Activated T-helper 1 cell treated with Interleukin-2 at 50 U/mL for 16 hours (primary cell): ENCODE data around the gene FER1L5.
"Not testable (repeated sequence)": the region's sequence is repeated elsewhere in the genome, so short reads cannot be mapped to it uniquely, and the experiment has no call there.

Experiments
- DNase-seq: peaks from one replicate; pipeline ENCODE4 v3.0.0-alpha.2; 2020; ENCODE audit warnings: low read depth

FER1L5 gene

DNA sequence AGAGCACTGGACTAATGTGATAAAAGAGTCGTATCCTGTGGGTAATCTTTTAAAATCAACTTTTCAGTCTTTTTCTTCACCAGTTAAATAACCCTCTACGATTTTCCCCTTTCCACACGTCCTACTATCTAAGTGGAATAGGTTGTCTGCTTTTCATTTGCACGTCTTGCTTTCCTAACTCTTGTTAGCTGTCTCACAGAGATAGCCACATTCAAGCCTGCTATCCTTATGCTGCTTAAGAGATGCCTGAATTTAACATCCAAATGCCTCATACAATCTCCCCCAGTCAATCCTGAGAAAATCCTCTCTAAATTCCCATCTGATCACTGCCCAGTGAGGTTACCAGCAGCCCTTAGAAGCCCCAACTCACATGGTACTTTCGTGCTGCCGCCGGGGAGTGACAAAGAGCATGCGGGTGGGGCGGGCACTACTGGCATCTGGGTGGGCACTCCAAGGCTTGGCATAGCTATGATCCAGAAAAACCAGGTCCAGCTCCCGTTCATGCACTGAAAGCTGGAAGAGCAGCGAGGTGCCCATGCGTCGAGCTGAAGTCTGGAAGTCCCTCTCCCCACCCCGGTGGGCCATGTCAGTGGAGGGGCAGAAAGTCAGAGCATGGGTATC is 5.9 kb upstream of the FER1L5 start:
- no peak for DNase-seq

- peak; percentile 66 for DNase-seq
Measured at GRCh38 chr2:96637385-96638143, 5.0 kb upstream of the FER1L5 start.

GRCh38 chr2:96638144-96639121 is 4.1 kb upstream of the FER1L5 start, which contains the start of gene KANSL3:
Gene KANSL3, minus strand, starts transcription at chr2:96638312. Its CDS starts 1,177 bp downstream, at chr2:96637135.
- DNase-seq: peak; percentile 82

GRCh38 chr2:96647681-96648080 is 5.1 kb downstream of the FER1L5 start:
- no peak for DNase-seq

DNA sequence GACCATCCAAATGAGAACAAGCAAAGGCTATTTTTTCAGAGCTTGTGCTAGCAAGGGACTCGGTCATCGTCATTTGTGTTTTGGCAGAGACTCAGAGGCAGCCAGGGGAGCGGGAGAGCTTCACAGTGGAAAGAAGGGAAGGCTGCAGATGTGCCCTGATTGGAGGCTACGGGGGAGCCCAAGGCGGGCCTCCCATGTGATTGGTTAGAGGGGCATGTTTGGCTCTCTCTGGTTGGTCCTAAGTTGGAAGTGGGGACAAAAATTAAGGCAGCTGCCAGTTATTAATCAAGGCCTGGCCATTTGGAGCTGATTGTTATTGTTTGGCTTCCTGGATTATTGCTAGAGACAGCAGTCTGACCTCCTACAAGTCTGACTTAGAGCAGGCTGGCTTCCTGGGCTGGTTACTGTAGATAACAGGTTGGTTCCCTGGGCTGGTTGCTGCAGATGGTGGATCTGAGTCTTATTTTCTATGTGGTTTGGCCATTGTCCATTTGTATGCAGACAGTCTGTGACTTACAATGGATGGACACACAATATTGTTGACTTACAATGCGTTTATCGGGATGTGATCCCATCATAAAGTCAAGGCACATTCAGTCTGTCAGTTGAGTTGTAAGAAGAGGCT is 5.9 kb downstream of the FER1L5 start:
- DNase-seq: no peak

GRCh38 chr2:96649342-96649741 is 6.8 kb downstream of the FER1L5 start:
- DNase-seq: no peak

GRCh38 chr2:96651793-96652192 is 9.2 kb downstream of the FER1L5 start:
- DNase-seq: no peak

DNA sequence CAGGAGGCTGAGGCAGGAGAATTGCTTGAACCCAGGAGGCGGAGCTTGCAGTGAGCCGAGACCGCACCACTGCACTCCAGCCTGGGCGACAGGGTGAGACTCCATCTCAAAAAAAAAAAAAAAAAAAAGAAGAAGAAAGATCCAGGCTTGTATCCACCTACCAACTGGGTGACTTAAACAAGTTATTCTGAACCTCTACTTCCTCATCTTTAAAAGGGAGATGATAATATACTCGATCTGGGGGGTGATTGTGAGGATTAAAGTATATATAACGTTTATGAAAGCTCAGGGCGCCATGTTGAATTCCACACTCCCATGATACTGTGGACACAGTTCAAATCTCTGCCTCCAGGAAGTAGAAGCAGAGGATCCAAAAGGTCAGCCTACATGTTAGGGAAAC is 12.2 kb downstream of the FER1L5 start:
- DNase-seq: not testable (repeated sequence)

DNA sequence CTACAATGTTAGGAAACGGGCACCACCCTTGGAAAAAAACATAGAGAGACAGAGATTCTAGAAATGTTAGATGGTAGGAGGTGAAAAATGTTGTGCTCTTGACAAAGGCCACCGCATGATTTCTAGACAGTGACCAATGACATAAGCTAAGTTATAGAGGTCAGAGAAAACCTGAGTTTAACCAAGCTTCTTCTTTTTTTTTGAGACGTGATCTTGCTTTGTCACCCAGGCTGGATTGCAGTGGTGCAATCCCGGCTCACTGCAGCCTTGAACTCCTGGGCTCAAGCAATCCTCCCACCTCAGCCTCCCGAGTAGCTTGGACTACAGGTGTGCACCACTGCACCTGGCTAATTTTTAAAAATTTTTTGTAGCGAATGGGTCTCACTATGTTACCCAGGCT is 13.0 kb downstream of the FER1L5 start:
- no peak for DNase-seq

DNA sequence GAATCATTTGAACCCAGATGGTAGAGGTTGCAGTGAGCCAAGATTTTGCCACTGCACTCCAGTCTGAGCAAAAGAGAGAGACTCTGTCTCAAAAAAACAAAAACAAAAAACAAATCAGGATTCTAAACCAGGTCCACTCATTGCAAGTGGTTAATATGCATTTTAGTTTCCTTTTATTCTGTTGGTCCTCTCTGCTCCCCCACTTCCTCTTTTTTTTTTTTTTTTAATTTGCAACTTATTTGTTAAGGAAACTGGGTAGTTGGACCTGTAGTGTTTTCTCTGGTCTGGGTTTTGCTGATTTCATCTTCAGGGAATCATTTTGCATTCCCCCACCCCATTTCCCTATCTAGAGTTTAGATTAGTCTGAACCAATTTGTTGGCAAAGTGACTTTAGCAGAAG is 14.0 kb downstream of the FER1L5 start:
- no peak for DNase-seq

GRCh38 chr2:96661324-96661723 is 18.8 kb downstream of the FER1L5 start:
- DNase-seq: no peak

- no peak for DNase-seq
Measured at GRCh38 chr2:96662360-96662759, 19.8 kb downstream of the FER1L5 start.

- no peak for DNase-seq
Measured at GRCh38 chr2:96663177-96663576, 20.6 kb downstream of the FER1L5 start.

GRCh38 chr2:96663829-96664228 is 21.3 kb downstream of the FER1L5 start:
- no peak for DNase-seq

- DNase-seq: no peak
Measured at GRCh38 chr2:96664366-96664925, 21.9 kb downstream of the FER1L5 start.

GRCh38 chr2:96665083-96665569 is 22.6 kb downstream of the FER1L5 start:
- DNase-seq: no peak

GRCh38 chr2:96665717-96666116 is 23.2 kb downstream of the FER1L5 start:
- DNase-seq: not testable (repeated sequence)

DNA sequence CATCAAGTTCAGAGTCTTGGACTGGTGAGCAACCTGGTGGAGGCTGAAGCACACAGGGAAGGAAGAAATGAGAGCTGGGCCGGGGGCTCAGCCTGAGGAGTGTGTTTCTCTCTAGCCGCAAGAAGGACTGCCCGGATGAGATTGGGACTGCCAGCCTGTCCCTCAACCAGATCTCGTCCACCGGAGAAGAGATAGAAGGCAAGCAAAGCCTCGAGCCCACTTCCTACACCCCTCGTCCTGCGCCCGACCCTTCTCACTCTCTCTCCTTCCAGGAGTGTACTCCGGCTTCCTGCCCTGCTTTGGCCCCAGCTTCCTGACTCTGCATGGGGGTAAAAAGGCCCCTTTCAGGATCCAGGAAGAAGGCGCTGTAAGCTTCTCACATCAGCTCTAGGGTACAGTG is 26.2 kb downstream of the FER1L5 start:
- no peak for DNase-seq

GRCh38 chr2:96669539-96670215 is 27.1 kb downstream of the FER1L5 start:
- no peak for DNase-seq

GRCh38 chr2:96679848-96680247 is 37.3 kb downstream of the FER1L5 start:
- DNase-seq: no peak

DNA sequence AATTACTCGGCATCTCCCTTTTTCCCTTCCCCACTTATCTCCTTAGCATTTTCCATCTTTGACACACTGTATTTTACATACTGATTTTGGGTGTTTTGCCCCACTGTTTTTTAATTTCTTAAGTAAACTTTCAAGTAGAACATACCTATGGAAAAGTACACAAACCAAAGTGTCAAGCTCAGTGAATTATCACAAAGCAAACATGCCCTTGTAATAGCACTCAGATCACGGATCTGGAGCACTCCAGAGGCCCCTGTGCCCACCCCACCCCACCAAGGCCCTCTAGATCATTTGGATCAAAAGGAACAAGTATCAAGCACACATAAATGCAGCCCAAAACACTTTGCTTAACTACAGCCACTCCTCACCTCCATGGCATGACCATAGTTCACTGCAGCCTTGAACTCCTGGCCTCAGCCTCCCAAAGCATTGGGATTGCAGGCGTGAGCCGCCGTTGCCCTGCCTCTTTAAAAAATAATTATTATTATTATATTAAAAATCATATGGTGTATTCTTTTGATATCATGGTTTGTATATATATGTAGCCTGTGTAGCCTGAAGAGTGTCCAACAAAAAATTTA is 38.1 kb downstream of the FER1L5 start:
- DNase-seq: no peak
